ENCODE results near the gene CCDC85A. TPM values are rescaled to one million over a fixed set of nuclear protein-coding genes. Genes with fewer than 3 reads are reported as not detected.

Gene CCDC85A
- total RNA-seq, 1 experiment from 2014 or later = not detected

GRCh38 chr2:56248965-56249742 lies 65.4 kb downstream of the CCDC85A start:
- intact Hi-C loops (cut with micrococcal nuclease; ENCODE audit: unreplicated experiment) = no loop called here

GRCh38 chr2:56250153-56250729 lies 66.5 kb downstream of the CCDC85A start:
- Histone ChIP-seq H3K4me3 (ENCODE audit: low read depth, low read length) (no peak overlapping the region), H3K27me3 (replicated peaks; ENCODE audit: control insufficient read depth, insufficient read depth, low read length) (no peaks in the 10 kb centered on the region; the same call in 1 of the 2 replicates), H3K9me3 (no peaks in the 10 kb centered on the region), H3K36me3 (ENCODE audit: control insufficient read depth, insufficient read depth, low read length) (no peaks in the 10 kb centered on the region), H3K4me1 (no peaks in the 10 kb centered on the region)
- BruUV-seq (replicated peaks) = no TSS peak
- ChIA-PET POLR2A (no interaction called here), CTCF (no interaction called here)
- intact Hi-C loops (cut with micrococcal nuclease; ENCODE audit: unreplicated experiment) = no loop called here
- TF ChIP-seq, protein P1, sequence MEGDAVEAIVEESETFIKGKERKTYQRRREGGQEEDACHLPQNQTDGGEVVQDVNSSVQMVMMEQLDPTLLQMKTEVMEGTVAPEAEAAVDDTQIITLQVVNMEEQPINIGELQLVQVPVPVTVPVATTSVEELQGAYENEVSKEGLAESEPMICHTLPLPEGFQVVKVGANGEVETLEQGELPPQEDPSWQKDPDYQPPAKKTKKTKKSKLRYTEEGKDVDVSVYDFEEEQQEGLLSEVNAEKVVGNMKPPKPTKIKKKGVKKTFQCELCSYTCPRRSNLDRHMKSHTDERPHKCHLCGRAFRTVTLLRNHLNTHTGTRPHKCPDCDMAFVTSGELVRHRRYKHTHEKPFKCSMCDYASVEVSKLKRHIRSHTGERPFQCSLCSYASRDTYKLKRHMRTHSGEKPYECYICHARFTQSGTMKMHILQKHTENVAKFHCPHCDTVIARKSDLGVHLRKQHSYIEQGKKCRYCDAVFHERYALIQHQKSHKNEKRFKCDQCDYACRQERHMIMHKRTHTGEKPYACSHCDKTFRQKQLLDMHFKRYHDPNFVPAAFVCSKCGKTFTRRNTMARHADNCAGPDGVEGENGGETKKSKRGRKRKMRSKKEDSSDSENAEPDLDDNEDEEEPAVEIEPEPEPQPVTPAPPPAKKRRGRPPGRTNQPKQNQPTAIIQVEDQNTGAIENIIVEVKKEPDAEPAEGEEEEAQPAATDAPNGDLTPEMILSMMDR (IDR thresholded peaks at IDR 0.05; ENCODE audit: insufficient read depth in 1 of 2, low read depth in 1 of 2, low read length in 1 of 2, severe bottlenecking in 1 of 2, unreplicated experiment in 1 of 2) = no peak
- no peaks in the 10 kb centered on the region for H3K9me3 Mint-ChIP-seq (ENCODE audit: unreplicated experiment)
- no peaks in the 10 kb centered on the region for H3K36me3 Mint-ChIP-seq (ENCODE audit: insufficient read depth, unreplicated experiment)
- H3K27ac Mint-ChIP-seq (ENCODE audit: unreplicated experiment) = no peak overlapping the region
- DNase-seq = no peak
- H3K4me1 Mint-ChIP-seq (ENCODE audit: low read depth, unreplicated experiment) = no peaks in the 10 kb centered on the region
- no peak overlapping the region for H3K4me3 Mint-ChIP-seq (ENCODE audit: unreplicated experiment)
- H3K27me3 Mint-ChIP-seq (ENCODE audit: insufficient read depth, unreplicated experiment) = peaks cover 19% of the 10 kb centered on the region

More at GRCh38 chr2:56248965-56249742, 65.4 kb downstream of the CCDC85A start:
- no peaks in the 10 kb centered on the region for H3K36me3 ChIP-seq (ENCODE audit: control insufficient read depth, insufficient read depth, low read length)
- no peak for DNase-seq
- no peaks in the 10 kb centered on the region for H3K9me3 ChIP-seq
- no peaks in the 10 kb centered on the region; the same call in 1 of the 2 replicates for H3K27me3 ChIP-seq (replicated peaks; ENCODE audit: control insufficient read depth, insufficient read depth, low read length)
- H3K4me1 ChIP-seq = no peaks in the 10 kb centered on the region; the same call in 1 of the 2 replicates
- ChIA-PET CTCF (no interaction called here), POLR2A (no interaction called here)
- Mint-ChIP-seq H3K4me3 (ENCODE audit: unreplicated experiment) (no peak overlapping the region), H3K27ac (ENCODE audit: unreplicated experiment) (no peak overlapping the region), H3K4me1 (ENCODE audit: low read depth, unreplicated experiment) (no peaks in the 10 kb centered on the region), H3K9me3 (ENCODE audit: unreplicated experiment) (no peaks in the 10 kb centered on the region), H3K36me3 (ENCODE audit: insufficient read depth, unreplicated experiment) (no peaks in the 10 kb centered on the region), H3K27me3 (ENCODE audit: insufficient read depth, unreplicated experiment) (peaks cover 14% of the 10 kb centered on the region)
- BruUV-seq (replicated peaks) = no TSS peak
- TF ChIP-seq, protein P1 (IDR thresholded peaks at IDR 0.05; ENCODE audit: insufficient read depth in 1 of 2, low read depth in 1 of 2, low read length in 1 of 2, severe bottlenecking in 1 of 2, unreplicated experiment in 1 of 2) = no peak
- no peak overlapping the region for H3K4me3 ChIP-seq (ENCODE audit: low read depth, low read length)

DNA sequence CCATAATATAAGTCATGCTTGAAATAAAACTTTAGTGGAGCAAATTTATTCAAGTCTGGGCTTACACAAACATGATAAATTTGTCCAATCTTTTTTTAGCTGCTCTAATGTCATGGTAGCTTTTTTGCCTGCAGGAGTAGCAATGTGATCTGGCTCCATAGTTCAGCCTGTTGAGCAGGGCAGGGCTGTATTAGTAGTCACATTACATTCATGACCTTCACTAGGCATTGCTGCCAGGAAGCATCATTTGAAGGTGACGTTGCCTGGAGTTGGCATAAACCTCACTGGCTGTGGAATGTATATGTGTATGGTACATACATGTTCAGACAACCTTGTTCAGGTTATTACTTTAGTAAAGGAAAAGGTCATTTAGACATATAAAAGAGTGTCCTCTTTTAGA lies 76.6 kb downstream of the CCDC85A start:
- Histone ChIP-seq H3K27me3 (replicated peaks; ENCODE audit: control insufficient read depth, insufficient read depth, low read length) (no peaks in the 10 kb centered on the region), H3K9me3 (no peaks in the 10 kb centered on the region), H3K4me1 (no peaks in the 10 kb centered on the region), H3K36me3 (ENCODE audit: control insufficient read depth, insufficient read depth, low read length) (no peaks in the 10 kb centered on the region), H3K4me3 (ENCODE audit: low read depth, low read length) (no peak overlapping the region)
- H3K36me3 Mint-ChIP-seq (ENCODE audit: insufficient read depth, unreplicated experiment) = no peaks in the 10 kb centered on the region
- CTCF ChIA-PET = no interaction called here
- intact Hi-C loops (cut with micrococcal nuclease; ENCODE audit: unreplicated experiment) = no loop called here
- H3K4me3 Mint-ChIP-seq (ENCODE audit: unreplicated experiment) = no peak overlapping the region
- DNase-seq = no peak
- H3K27me3 Mint-ChIP-seq (ENCODE audit: insufficient read depth, unreplicated experiment) = peaks cover under 1% of the 10 kb centered on the region
- TF ChIP-seq, protein P1 (IDR thresholded peaks at IDR 0.05; ENCODE audit: insufficient read depth in 1 of 2, low read depth in 1 of 2, low read length in 1 of 2, severe bottlenecking in 1 of 2, unreplicated experiment in 1 of 2) = no peak
- H3K4me1 Mint-ChIP-seq (ENCODE audit: low read depth, unreplicated experiment) = no peaks in the 10 kb centered on the region
- no peaks in the 10 kb centered on the region for H3K9me3 Mint-ChIP-seq (ENCODE audit: unreplicated experiment)
- H3K27ac Mint-ChIP-seq (ENCODE audit: unreplicated experiment) = no peak overlapping the region
- POLR2A ChIA-PET = no interaction called here
- no TSS peak for BruUV-seq (replicated peaks)
